Loucy (cell line): ENCODE measurements around the gene USF2.

Experiments
- H2AFZ ChIP-seq: fragments of 200-600 bp; sonication (generic); 2 replicates; pipeline ENCODE4 v1.6.0; 2016; ENCODE audit warnings: antibody characterized with exemption, mild to moderate bottlenecking, low read length, moderate library complexity
- H3F3A ChIP-seq: fragments of 200-600 bp; 2 replicates; pipeline ENCODE4 v1.6.0; 2016; ENCODE audit warnings: antibody characterized with exemption, low read depth, mild to moderate bottlenecking
- H3K27me3 ChIP-seq: fragments of 200-600 bp; sonication (generic); 2 replicates; pipeline ENCODE4 v1.6.1; 2014; ENCODE audit warnings: low read length, mild to moderate bottlenecking; ENCODE audit not compliant: insufficient read depth, poor library complexity, severe bottlenecking
- H3K36me3 ChIP-seq: fragments of 200-600 bp; sonication (generic); 2 replicates; pipeline ENCODE4 v1.6.1; 2016; ENCODE audit warnings: low read length; ENCODE audit not compliant: insufficient read depth
- H3K4me1 ChIP-seq: fragments of 200-600 bp; sonication (generic); 2 replicates; pipeline ENCODE4 v1.5.1; 2014; ENCODE audit warnings: low read length, mild to moderate bottlenecking; ENCODE audit not compliant: insufficient read depth, poor library complexity, severe bottlenecking
- H3K4me2 ChIP-seq: fragments of 200-600 bp; sonication (generic); 2 replicates; pipeline ENCODE4 v1.6.0; 2014; ENCODE audit warnings: antibody characterized with exemption, low read length, low read depth, mild to moderate bottlenecking; ENCODE audit not compliant: poor library complexity, severe bottlenecking
- H3K4me3 ChIP-seq: fragments of 200-600 bp; sonication (generic); 2 replicates; pipeline ENCODE4 v1.5.1; 2014; ENCODE audit warnings: low read length, mild to moderate bottlenecking, mixed read lengths; ENCODE audit not compliant: poor library complexity, severe bottlenecking
- H3K79me2 ChIP-seq: fragments of 200-600 bp; sonication (generic); 2 replicates; pipeline ENCODE4 v1.6.1; 2014; ENCODE audit warnings: low read length; ENCODE audit not compliant: insufficient read depth
- H3K9ac ChIP-seq: fragments of 200-600 bp; sonication (generic); 2 replicates; pipeline ENCODE4 v1.6.0; 2014; ENCODE audit warnings: mild to moderate bottlenecking, low read depth, low read length, moderate library complexity; ENCODE audit not compliant: poor library complexity, severe bottlenecking
- H3K9me2 ChIP-seq: fragments of 200-600 bp; sonication (generic); replicated peaks from 2 replicates; pipeline ENCODE4 v1.6.1; 2016; ENCODE audit warnings: low read depth, low read length, mixed read lengths
- H3K9me3 ChIP-seq: fragments of 200-600 bp; sonication (generic); 2 replicates; pipeline ENCODE4 v1.6.1; 2014; ENCODE audit warnings: mild to moderate bottlenecking, antibody characterized with exemption, low read length, low read depth; ENCODE audit not compliant: insufficient read depth
- H4K20me1 ChIP-seq: fragments of 200-600 bp; sonication (generic); 2 replicates; pipeline ENCODE4 v1.6.0; 2014; ENCODE audit warnings: antibody characterized with exemption, low read length, mild to moderate bottlenecking; ENCODE audit not compliant: insufficient read depth, poor library complexity, severe bottlenecking
- EZH2phosphoT487 ChIP-seq: fragments of 200-600 bp; IDR thresholded peaks from 2 replicates; pipeline ENCODE4 v1.6.1; 2018; ENCODE audit warnings: antibody characterized with exemption, mild to moderate bottlenecking, moderate library complexity, borderline replicate concordance
- TF ChIP-seq, protein P1 (sequence below): fragments of 200-600 bp; sonication (generic); conservative IDR thresholded peaks from 2 replicates; pipeline ENCODE4 v1.5.1; 2014; ENCODE audit warnings: mild to moderate bottlenecking, antibody characterized with exemption, low read length

USF2 gene

DNA sequence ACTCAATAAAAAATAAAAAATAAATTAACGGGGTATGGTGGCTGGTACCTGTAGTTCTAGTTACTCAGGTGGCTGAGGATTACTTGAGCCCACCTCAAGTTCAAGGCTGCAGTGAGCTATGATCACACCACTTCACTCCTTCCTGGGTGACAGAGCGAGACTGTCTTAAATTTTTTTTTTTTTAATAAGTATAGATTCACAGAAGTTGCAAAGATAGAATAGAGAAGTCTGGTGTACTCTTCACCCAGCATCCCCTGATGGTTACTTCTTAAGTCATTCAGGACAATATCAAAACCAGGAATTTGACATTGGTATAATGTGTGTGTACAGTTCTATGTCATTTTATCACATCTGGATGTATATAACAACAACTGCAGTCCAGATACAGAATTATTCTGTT lies 52.5 kb downstream of the USF2 start:
- H3K4me1 ChIP-seq, result peaks cover 37% of the 10 kb centered on the region
- peak overlapping the region; percentile 68 for H3K9ac ChIP-seq
- H3K4me2 ChIP-seq, result no peak overlapping the region

DNA sequence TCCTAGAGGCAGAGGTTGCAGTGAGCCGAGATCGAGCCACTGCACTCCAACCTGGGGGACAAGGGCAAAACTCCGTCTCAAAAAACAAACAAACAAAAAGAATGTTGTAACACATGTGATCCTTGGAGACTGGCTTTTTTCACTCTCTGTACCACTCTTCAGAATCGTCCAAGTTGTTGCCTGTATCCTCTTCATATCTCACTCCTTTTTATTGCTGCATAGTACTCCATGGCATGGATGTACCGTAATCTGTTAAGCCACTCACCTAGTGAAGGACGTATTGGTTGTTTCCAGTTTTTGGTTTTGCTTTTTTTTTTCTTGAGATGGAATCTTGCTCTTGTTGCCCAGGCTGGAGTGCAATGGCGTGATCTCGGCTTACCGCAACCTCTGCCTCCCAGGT lies 53.3 kb downstream of the USF2 start:
- Histone ChIP-seq H3K9ac (no peak overlapping the region), H3F3A (peaks cover 9% of the 10 kb centered on the region), H3K4me2 (no peak overlapping the region), H3K4me3 (no peak overlapping the region), H3K4me1 (peaks cover 37% of the 10 kb centered on the region), H2AFZ (no peak overlapping the region), H3K27me3 (no peaks in the 10 kb centered on the region), H3K79me2 (no peaks in the 10 kb centered on the region), H3K9me3 (peaks cover 3% of the 10 kb centered on the region; the same call in 1 of the 2 replicates), H3K36me3 (no peaks in the 10 kb centered on the region), H4K20me1 (no peaks in the 10 kb centered on the region), H3K9me2 (no peaks in the 10 kb centered on the region)
- TF ChIP-seq, protein P1, sequence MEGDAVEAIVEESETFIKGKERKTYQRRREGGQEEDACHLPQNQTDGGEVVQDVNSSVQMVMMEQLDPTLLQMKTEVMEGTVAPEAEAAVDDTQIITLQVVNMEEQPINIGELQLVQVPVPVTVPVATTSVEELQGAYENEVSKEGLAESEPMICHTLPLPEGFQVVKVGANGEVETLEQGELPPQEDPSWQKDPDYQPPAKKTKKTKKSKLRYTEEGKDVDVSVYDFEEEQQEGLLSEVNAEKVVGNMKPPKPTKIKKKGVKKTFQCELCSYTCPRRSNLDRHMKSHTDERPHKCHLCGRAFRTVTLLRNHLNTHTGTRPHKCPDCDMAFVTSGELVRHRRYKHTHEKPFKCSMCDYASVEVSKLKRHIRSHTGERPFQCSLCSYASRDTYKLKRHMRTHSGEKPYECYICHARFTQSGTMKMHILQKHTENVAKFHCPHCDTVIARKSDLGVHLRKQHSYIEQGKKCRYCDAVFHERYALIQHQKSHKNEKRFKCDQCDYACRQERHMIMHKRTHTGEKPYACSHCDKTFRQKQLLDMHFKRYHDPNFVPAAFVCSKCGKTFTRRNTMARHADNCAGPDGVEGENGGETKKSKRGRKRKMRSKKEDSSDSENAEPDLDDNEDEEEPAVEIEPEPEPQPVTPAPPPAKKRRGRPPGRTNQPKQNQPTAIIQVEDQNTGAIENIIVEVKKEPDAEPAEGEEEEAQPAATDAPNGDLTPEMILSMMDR, result no peak
- TF ChIP-seq EZH2phosphoT487, result no peak

More for the DNA sequence above, 52.5 kb downstream of the USF2 start:
- Histone ChIP-seq H2AFZ (no peak overlapping the region), H4K20me1 (no peaks in the 10 kb centered on the region), H3F3A (peaks cover 9% of the 10 kb centered on the region), H3K27me3 (no peaks in the 10 kb centered on the region), H3K9me3 (peaks cover 3% of the 10 kb centered on the region; the same call in 1 of the 2 replicates), H3K9me2 (no peaks in the 10 kb centered on the region), H3K79me2 (no peaks in the 10 kb centered on the region), H3K4me3 (no peak overlapping the region), H3K36me3 (no peaks in the 10 kb centered on the region)
- TF ChIP-seq EZH2phosphoT487, result no peak
- TF ChIP-seq, protein P1, result no peak

DNA sequence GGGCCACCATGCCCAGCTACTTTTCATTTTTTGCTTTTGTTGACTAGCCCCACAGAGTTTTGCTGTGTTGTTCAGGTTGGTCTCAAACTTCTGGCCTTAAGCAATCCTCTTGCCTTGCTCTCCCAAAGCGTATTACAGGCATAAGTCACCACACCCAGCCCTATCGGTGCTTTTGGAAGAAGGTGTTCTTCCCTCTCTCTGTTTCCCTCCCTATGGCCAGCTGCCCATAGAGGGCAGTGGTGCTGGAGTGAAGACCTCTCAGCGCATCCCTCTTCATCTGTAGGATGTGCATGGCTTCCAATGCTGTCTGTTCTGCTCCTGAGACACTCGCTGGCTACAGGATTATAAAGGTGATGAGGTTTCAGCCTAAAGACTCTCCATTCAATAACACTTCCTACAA lies 58.9 kb downstream of the USF2 start:
- Histone ChIP-seq H3K9ac (no peak overlapping the region), H3K27me3 (no peaks in the 10 kb centered on the region), H4K20me1 (no peaks in the 10 kb centered on the region), H3K36me3 (no peaks in the 10 kb centered on the region), H3K4me3 (no peak overlapping the region), H3F3A (peaks cover 6% of the 10 kb centered on the region; the same call in 1 of the 2 replicates), H3K79me2 (no peaks in the 10 kb centered on the region), H3K9me2 (no peaks in the 10 kb centered on the region), H3K4me2 (no peak overlapping the region), H3K4me1 (peaks cover 14% of the 10 kb centered on the region), H2AFZ (no peak overlapping the region), H3K9me3 (no peaks in the 10 kb centered on the region)
- TF ChIP-seq, protein P1, result peak; percentile 63
- no peak for TF ChIP-seq EZH2phosphoT487
